SK-N-SH (cell line): Measurements from ENCODE around the gene AHSG.

Experiments
- CTCF ChIP-seq: fragments of 200-600 bp; sonication (generic); IDR thresholded peaks from 2 replicates; pipeline ENCODE4 v1.6.1; 2017; ENCODE audit warnings: antibody characterized with exemption, mild to moderate bottlenecking, moderate library complexity
- EP300 ChIP-seq, 2 experiments: IDR thresholded peaks; 2 replicates each; pipeline versions ENCODE4 v1.4.0 to v1.6.1; 2012; ENCODE audit warnings: borderline replicate concordance in 1 of 2, low read depth in 1 of 2, low read length in 1 of 2
- EZH2phosphoT487 ChIP-seq: fragments of 200-600 bp; sonication (generic); IDR thresholded peaks from 2 replicates; pipeline ENCODE4 v1.6.1; 2017; ENCODE audit warnings: low read depth, mixed run types, mild to moderate bottlenecking, antibody characterized with exemption, moderate library complexity, borderline replicate concordance
- JUND ChIP-seq: IDR thresholded peaks from 2 replicates; pipeline ENCODE4 v1.4.0; 2012
- PBX3 ChIP-seq: IDR thresholded peaks from 2 replicates; pipeline ENCODE4; 2012
- POLR2AphosphoS5 ChIP-seq: IDR thresholded peaks from 2 replicates; pipeline ENCODE4 v1.6.1; 2012; ENCODE audit warnings: low read depth, low read length
- RCOR1 ChIP-seq: fragments of 150-350 bp; IDR thresholded peaks from 2 replicates; pipeline ENCODE4 v1.6.1; 2017; ENCODE audit warnings: antibody characterized with exemption, low read length
- RFX5 ChIP-seq: IDR thresholded peaks from 2 replicates; pipeline ENCODE4 v1.6.1; 2012; ENCODE audit warnings: mild to moderate bottlenecking, improper control_type of control experiment, low read length
- TAF1 ChIP-seq: IDR thresholded peaks from 2 replicates; pipeline ENCODE4 v1.6.1; 2012; ENCODE audit warnings: low read depth, mild to moderate bottlenecking, low read length, moderate library complexity, borderline replicate concordance
- USF1 ChIP-seq: IDR thresholded peaks from 2 replicates; pipeline ENCODE4 v1.4.0; 2012; ENCODE audit warnings: low read depth, borderline replicate concordance
- TF ChIP-seq, protein P1 (sequence below): IDR thresholded peaks from 2 replicates; pipeline ENCODE4 v1.4.0; 2012; ENCODE audit warnings: low read depth, borderline replicate concordance
- TF ChIP-seq, protein P2 (sequence below): IDR thresholded peaks from 2 replicates; pipeline ENCODE4 v1.4.0; 2012; ENCODE audit warnings: low read depth

- TF ChIP-seq CTCF = no peak
- TF ChIP-seq RCOR1 = no peak
- no peak for TF ChIP-seq EP300 (IDR thresholded peaks at IDR 0.05; ENCODE audit: borderline replicate concordance in 1 of 2, low read depth in 1 of 2, low read length in 1 of 2)
- TF ChIP-seq, protein P1, sequence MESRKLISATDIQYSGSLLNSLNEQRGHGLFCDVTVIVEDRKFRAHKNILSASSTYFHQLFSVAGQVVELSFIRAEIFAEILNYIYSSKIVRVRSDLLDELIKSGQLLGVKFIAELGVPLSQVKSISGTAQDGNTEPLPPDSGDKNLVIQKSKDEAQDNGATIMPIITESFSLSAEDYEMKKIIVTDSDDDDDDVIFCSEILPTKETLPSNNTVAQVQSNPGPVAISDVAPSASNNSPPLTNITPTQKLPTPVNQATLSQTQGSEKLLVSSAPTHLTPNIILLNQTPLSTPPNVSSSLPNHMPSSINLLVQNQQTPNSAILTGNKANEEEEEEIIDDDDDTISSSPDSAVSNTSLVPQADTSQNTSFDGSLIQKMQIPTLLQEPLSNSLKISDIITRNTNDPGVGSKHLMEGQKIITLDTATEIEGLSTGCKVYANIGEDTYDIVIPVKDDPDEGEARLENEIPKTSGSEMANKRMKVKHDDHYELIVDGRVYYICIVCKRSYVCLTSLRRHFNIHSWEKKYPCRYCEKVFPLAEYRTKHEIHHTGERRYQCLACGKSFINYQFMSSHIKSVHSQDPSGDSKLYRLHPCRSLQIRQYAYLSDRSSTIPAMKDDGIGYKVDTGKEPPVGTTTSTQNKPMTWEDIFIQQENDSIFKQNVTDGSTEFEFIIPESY = no peak
- TF ChIP-seq, protein P2, sequence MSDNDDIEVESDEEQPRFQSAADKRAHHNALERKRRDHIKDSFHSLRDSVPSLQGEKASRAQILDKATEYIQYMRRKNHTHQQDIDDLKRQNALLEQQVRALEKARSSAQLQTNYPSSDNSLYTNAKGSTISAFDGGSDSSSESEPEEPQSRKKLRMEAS = no peak
- no peak for TF ChIP-seq JUND
- TF ChIP-seq USF1 = no peak
- no peak for TF ChIP-seq TAF1
- TF ChIP-seq RFX5 = no peak
- TF ChIP-seq PBX3 = no peak
- TF ChIP-seq POLR2AphosphoS5 = no peak
- no peak for TF ChIP-seq EZH2phosphoT487
These were observed 25.4 kb downstream of the AHSG start for GRCh38 chr3:186638259-186638658.
